Right atrium auricular region (tissue), 2 donors: ENCODE measurements around the gene EPB41L4B. TPM values are rescaled to one million over a fixed set of nuclear protein-coding genes. Genes with fewer than 3 reads are reported as not detected.

ENCODE experiments used
- DNase-seq: peaks from one replicate; pipeline ENCODE4 v3.0.0-alpha.2; 2019; ENCODE audit warnings: low spot score
- H3K27ac ChIP-seq, 2 donors: fragments of 200-600 bp; sonication (generic); 1 replicate in 1 of 2; 2 replicates in 1 of 2; pipeline ENCODE4 v1.5.1; 2016 to 2019
- H3K27me3 ChIP-seq, 2 donors: fragments of 200-600 bp; sonication (generic); one replicate each; pipeline versions ENCODE4 v1.5.1 to v1.6.0; 2017 to 2019
- H3K36me3 ChIP-seq: fragments of 200-600 bp; sonication (generic); one replicate; pipeline ENCODE4 v1.5.1; 2016
- H3K4me1 ChIP-seq, 2 donors: fragments of 200-600 bp; sonication (generic); one replicate each; pipeline versions ENCODE4 v1.5.1 to v1.6.0; 2017 to 2019
- H3K4me3 ChIP-seq, 2 donors: fragments of 200-600 bp; sonication (generic); 1 replicate in 1 of 2; 2 replicates in 1 of 2; pipeline ENCODE4 v1.5.1; 2017 to 2019; ENCODE audit warnings: mild to moderate bottlenecking in 1 of 2, moderate library complexity in 1 of 2
- H3K9me3 ChIP-seq, 2 donors: fragments of 200-600 bp; sonication (generic); one replicate each; pipeline ENCODE4 v1.5.1; 2019
- CTCF ChIP-seq, 2 donors: fragments of 200-600 bp; sonication (generic); IDR thresholded peaks; one replicate each; pipeline ENCODE4 v1.5.1; 2019; ENCODE audit warnings: antibody characterized with exemption in 2 of 2
- total RNA-seq, 2 donors: library from RNA; depleted of rRNA; stranded (reverse); fragments of >200 nt; gene quantifications; one replicate each; pipeline ENCODE4 v1.1.0, GENCODE V29; 2016

Gene EPB41L4B
- total RNA-seq, 2 donors from 2014 or later = 15.3 to 30.4 TPM

GRCh38 chr9:109212768-109213167 is 108.1 kb downstream of the EPB41L4B start:
- peak overlapping the region in 1 of 2 donors; percentile 55 for H3K27ac ChIP-seq
- no peaks in the 10 kb centered on the region for H3K4me1 ChIP-seq
- no peak for TF ChIP-seq CTCF (IDR thresholded peaks at IDR 0.05)
- H3K36me3 ChIP-seq = peaks cover under 1% of the 10 kb centered on the region
- H3K9me3 ChIP-seq = no peaks in the 10 kb centered on the region
- H3K27me3 ChIP-seq = no peaks in the 10 kb centered on the region
- DNase-seq = no peak
- no peak overlapping the region for H3K4me3 ChIP-seq

GRCh38 chr9:109206670-109207069 is 114.2 kb downstream of the EPB41L4B start:
- H3K27ac ChIP-seq = no peak overlapping the region
- peaks cover 10% of the 10 kb centered on the region for H3K36me3 ChIP-seq
- no peak for TF ChIP-seq CTCF (IDR thresholded peaks at IDR 0.05)
- H3K4me3 ChIP-seq = no peak overlapping the region
- no peaks in the 10 kb centered on the region for H3K27me3 ChIP-seq
- no peaks in the 10 kb centered on the region for H3K4me1 ChIP-seq
- no peak for DNase-seq
- no peaks in the 10 kb centered on the region for H3K9me3 ChIP-seq

GRCh38 chr9:109205526-109205925 is 115.3 kb downstream of the EPB41L4B start:
- H3K9me3 ChIP-seq = no peaks in the 10 kb centered on the region
- DNase-seq = no peak
- no peaks in the 10 kb centered on the region for H3K4me1 ChIP-seq
- no peak overlapping the region for H3K27ac ChIP-seq
- no peak overlapping the region for H3K4me3 ChIP-seq
- no peak for TF ChIP-seq CTCF (IDR thresholded peaks at IDR 0.05)
- peaks cover 10% of the 10 kb centered on the region for H3K36me3 ChIP-seq
- H3K27me3 ChIP-seq = no peaks in the 10 kb centered on the region

- Histone ChIP-seq H3K36me3 (peaks cover 10% of the 10 kb centered on the region), H3K27me3 (no peaks in the 10 kb centered on the region), H3K9me3 (no peaks in the 10 kb centered on the region), H3K4me3 (no peak overlapping the region), H3K4me1 (no peaks in the 10 kb centered on the region), H3K27ac (no peak overlapping the region)
- no peak for TF ChIP-seq CTCF (IDR thresholded peaks at IDR 0.05)
- no peak for DNase-seq
These were observed 117.0 kb downstream of the EPB41L4B start for GRCh38 chr9:109203761-109204360.

- no peak overlapping the region for H3K27ac ChIP-seq
- no peak overlapping the region for H3K4me3 ChIP-seq
- H3K36me3 ChIP-seq = no peaks in the 10 kb centered on the region
- no peaks in the 10 kb centered on the region for H3K27me3 ChIP-seq
- no peaks in the 10 kb centered on the region for H3K9me3 ChIP-seq
- TF ChIP-seq CTCF (IDR thresholded peaks at IDR 0.05) = no peak
- no peak for DNase-seq
- no peaks in the 10 kb centered on the region for H3K4me1 ChIP-seq
These were observed 121.2 kb downstream of the EPB41L4B start for GRCh38 chr9:109199676-109200075.
